GM10266 (cell line): ENCODE results near the gene ATXN7L1.

ENCODE experiments used
- DNase-seq: peaks from one replicate; pipeline ENCODE4 v3.0.0; 2012; ENCODE audit errors: extremely low spot score
- TF ChIP-seq, protein P1 (sequence below): IDR thresholded peaks from 2 replicates; pipeline ENCODE4 v1.5.1; 2012; ENCODE audit warnings: mild to moderate bottlenecking, low read depth; ENCODE audit not compliant: control insufficient read depth, insufficient read depth; ENCODE audit errors: missing control alignments

Gene ATXN7L1

DNA sequence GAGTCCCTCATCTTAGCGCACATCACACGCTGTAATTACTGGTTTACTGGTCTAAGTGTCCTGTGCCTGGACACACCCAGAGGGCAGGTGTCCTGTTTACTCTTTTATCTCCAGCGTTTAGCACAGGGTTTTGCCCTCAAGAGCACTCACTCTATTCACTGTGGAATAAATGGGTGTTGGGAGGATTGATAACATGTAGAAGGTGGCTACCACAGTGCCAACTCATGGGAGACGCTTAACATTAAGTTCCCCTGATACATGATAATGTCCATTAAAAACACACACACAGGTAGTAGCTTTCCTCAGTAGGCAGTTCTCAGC is 199.0 kb downstream of the ATXN7L1 start:
- TF ChIP-seq, protein P1, sequence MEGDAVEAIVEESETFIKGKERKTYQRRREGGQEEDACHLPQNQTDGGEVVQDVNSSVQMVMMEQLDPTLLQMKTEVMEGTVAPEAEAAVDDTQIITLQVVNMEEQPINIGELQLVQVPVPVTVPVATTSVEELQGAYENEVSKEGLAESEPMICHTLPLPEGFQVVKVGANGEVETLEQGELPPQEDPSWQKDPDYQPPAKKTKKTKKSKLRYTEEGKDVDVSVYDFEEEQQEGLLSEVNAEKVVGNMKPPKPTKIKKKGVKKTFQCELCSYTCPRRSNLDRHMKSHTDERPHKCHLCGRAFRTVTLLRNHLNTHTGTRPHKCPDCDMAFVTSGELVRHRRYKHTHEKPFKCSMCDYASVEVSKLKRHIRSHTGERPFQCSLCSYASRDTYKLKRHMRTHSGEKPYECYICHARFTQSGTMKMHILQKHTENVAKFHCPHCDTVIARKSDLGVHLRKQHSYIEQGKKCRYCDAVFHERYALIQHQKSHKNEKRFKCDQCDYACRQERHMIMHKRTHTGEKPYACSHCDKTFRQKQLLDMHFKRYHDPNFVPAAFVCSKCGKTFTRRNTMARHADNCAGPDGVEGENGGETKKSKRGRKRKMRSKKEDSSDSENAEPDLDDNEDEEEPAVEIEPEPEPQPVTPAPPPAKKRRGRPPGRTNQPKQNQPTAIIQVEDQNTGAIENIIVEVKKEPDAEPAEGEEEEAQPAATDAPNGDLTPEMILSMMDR = no peak
- DNase-seq = no peak

DNA sequence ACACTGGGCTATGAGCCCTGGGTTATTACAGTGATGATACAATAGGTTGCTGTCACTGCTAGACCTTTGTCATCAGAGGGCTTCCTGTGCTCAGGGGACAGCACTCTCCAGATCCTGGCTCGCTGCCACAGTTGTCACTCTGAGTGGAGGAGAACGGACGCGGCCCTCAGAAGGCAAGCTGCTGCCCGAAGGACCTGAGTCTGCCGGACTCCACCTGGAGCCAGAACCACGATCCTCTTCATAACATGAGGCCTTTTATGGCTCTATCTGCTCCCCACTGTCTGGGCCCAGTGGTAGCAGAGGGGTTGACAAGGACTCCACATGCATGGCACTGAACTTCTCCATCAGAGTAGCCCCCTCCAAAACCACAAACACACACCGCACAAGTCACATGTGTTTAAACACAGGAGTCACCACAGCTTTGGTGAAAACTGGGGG is 200.4 kb downstream of the ATXN7L1 start:
- no peak for DNase-seq
- TF ChIP-seq, protein P1 = no peak

DNA sequence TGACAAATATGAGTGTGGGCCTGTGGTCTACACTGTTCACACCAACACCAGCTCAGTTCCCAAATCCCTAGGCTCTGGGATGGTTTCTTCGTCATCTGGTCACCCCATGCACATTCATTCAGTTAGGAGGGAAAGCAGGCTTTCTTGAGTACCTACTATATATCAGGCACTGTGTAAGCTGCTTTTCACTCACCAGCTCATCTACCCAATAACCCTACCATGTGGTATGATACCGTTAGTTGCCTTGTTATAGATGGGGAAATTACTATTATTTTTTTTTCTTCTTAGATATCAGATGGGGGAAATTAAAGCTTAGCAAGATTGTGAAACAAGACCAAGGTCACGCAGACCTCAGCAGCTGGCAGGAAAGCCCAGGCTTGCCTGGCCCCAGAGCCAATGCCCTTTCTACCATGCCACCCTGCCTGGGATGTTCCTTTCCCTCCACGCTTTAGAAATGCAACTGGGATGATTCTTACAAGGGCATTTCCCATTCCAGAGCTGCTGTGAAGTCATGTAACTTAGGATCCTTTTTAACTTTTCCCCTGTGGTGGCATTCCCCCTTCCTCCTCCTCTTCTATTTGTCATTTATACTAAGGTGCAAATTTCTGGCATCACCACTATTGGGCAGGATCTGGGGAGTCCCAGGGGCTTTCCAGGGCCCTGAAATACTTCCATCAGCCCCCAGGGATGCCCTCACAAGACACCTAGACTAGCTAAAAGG is 202.0 kb downstream of the ATXN7L1 start:
- DNase-seq = no peak
- TF ChIP-seq, protein P1 = no peak

DNA sequence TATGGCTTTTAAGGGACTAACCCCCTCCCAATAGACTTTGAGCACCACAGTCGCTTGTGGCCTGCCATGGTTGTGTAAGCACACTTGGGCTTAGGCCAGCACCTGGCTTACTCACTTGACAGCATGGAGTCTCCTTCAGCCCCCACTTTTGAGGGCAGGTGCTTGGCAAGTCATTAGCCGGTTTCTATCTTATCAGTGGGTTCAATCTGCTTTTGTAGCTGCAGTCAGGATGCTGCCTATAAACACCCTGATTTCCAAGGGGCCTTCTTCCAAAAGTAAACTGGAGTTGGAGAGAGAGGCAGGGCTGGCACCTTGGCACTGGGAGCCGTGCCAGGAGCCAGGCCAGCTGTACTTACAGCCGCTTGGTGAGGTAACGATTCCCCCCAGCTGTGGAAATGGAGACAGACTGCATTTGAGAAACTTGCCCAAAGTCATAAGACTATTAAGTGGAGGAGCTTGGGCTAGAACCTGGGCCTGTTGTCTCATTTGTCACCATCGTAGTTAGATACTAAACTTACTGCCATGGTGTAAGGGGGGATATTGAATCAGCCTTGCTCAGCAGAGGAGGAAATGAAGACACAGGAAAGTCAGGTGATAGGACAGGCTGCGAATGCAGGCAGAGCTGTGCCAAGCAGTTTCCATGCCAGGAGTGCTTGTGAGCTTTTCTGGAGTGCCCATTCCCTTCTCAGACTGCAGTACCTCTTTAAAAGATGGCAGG is 202.9 kb downstream of the ATXN7L1 start:
- TF ChIP-seq, protein P1 = no peak
- DNase-seq = no peak

DNA sequence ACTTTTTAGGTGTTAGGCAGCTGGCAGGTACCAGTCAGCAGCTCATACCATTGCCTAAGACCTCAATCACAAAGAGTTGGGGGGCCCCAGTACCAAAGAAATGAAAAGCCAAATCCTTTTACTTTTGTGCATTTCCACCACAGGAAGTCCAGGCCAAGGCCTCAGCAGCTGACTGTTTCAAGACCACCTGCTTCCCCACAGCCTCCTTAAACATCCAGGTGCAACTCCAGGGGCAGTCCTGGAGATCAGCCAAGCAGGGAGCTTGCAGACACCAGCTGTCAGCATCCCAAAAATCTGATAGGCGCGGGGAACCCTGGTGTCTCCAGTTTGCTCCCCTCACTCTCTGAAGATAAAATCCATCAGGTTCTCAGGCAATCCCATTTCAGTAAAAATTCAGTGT is 203.6 kb downstream of the ATXN7L1 start:
- DNase-seq = no peak
- TF ChIP-seq, protein P1 = no peak

DNA sequence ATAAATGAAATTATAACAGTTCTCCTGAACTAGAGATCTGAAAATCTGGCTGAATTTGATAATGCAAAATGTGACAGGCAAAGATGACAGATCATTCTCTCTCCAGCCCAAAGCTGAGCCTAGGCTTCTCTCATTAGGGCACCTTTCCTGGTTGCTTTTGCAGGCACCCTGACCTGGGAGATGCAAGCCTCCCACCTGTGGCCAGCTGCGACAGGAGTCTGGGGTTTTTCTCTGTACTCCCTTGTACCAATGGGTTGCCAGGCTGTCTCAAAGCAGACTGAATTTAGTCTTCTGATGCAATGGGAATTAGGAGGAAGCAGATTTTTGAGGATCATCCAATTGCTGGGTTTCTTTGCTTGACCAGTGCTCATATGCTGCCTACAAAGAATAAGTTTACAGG is 210.1 kb downstream of the ATXN7L1 start:
- TF ChIP-seq, protein P1 = no peak

DNA sequence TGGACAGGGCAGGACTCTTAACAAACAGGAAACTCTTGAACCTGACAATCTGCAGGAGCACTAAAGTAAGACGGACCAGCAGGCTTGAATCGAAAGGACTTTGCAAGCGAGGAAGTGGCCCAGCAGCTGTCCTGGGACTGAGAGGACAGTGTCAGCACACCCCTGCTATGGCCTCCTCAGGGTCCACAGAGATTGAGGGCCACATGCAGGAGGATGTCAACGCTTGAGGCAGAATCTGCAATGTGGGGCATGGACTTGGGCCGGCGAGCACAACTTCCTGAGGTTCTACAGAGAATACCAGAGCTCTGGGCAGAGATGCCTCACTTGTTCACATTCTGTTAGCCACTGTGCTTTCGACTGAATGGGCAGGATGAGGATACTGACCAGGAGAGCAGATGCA is 210.7 kb downstream of the ATXN7L1 start:
- no peak for DNase-seq
- TF ChIP-seq, protein P1 = no peak

More for the DNA sequence above, 210.1 kb downstream of the ATXN7L1 start:
- DNase-seq = no peak
